Caco-2 (cell line): ENCODE data around the gene LAD1. TPM values are rescaled to one million over a fixed set of nuclear protein-coding genes. Genes with fewer than 3 reads are reported as not detected.

Source experiments
- BruUV-seq: library from RNA; stranded (reverse); fragments of 400-500 nt; replicated peaks from 2 replicates; lab custom pipeline; 2021; lab: Mats Ljungman, UMichigan
- CTCF ChIA-PET: fragments of 300-600 bp; sonication (Branson Sonifier 250); formaldehyde crosslinking; loops from one replicate; lab custom pipeline; 2022; ENCODE audit warnings: antibody characterized with exemption; lab: Charles Lee
- POLR2A ChIA-PET: fragments of 300-600 bp; sonication (Branson Sonifier 250); formaldehyde crosslinking; loops from one replicate; lab custom pipeline; 2022; ENCODE audit warnings: antibody characterized with exemption; lab: Charles Lee
- DNase-seq, 2 experiments: peaks; one replicate each; pipeline versions ENCODE4 v3.0.0 to v3.0.0-alpha.2; 2020 to 2022
- H3K27me3 ChIP-seq: replicated peaks from 2 replicates; pipeline ENCODE4 v1.6.0; 2011; ENCODE audit warnings: low read length; ENCODE audit not compliant: control insufficient read depth, insufficient read depth
- H3K36me3 ChIP-seq: 2 replicates; pipeline ENCODE4 v1.5.1; 2011; ENCODE audit warnings: low read length; ENCODE audit not compliant: control insufficient read depth, insufficient read depth
- H3K4me1 ChIP-seq: fragments of 250-450 bp; sonication (Bioruptor Pico); 2 replicates; pipeline ENCODE4 v1.5.1; 2020; ENCODE audit warnings: mild to moderate bottlenecking
- H3K4me3 ChIP-seq: 2 replicates; pipeline ENCODE4 v1.5.1; 2011; ENCODE audit warnings: low read depth, mild to moderate bottlenecking, control low read depth, low read length
- H3K9me3 ChIP-seq: fragments of 250-450 bp; sonication (Bioruptor Pico); 2 replicates; pipeline ENCODE4 v1.5.1; 2020; ENCODE audit warnings: mild to moderate bottlenecking, moderate library complexity
- H3K27ac Mint-ChIP-seq: one replicate; pipeline ENCODE4 v1.8.0; 2022; ENCODE audit warnings: mixed read lengths; ENCODE audit not compliant: unreplicated experiment
- H3K27me3 Mint-ChIP-seq: one replicate; pipeline ENCODE4 v1.8.0; 2022; ENCODE audit warnings: mixed read lengths; ENCODE audit not compliant: insufficient read depth, unreplicated experiment
- H3K36me3 Mint-ChIP-seq: one replicate; pipeline ENCODE4 v1.8.0; 2022; ENCODE audit warnings: mild to moderate bottlenecking, mixed read lengths; ENCODE audit not compliant: insufficient read depth, unreplicated experiment
- H3K4me1 Mint-ChIP-seq: one replicate; pipeline ENCODE4 v1.8.0; 2022; ENCODE audit warnings: low read depth, mixed read lengths; ENCODE audit not compliant: unreplicated experiment
- H3K4me3 Mint-ChIP-seq: one replicate; pipeline ENCODE4 v1.8.0; 2022; ENCODE audit warnings: mild to moderate bottlenecking, moderate library complexity, mixed read lengths; ENCODE audit not compliant: unreplicated experiment
- H3K9me3 Mint-ChIP-seq: one replicate; pipeline ENCODE4 v1.8.0; 2022; ENCODE audit warnings: mixed read lengths; ENCODE audit not compliant: unreplicated experiment
- intact Hi-C: fragments of 100-400 bp; cut with micrococcal nuclease; formaldehyde crosslinking; loops from one replicate; pipeline ENCODE4 v1.10.0; 2022; ENCODE audit not compliant: unreplicated experiment
- total RNA-seq: library from RNA; stranded (reverse); gene quantifications from 2 replicates; pipeline ENCODE4 v1.2.3, GENCODE V29; 2022
- TF ChIP-seq, protein P1 (sequence below), 2 experiments: fragments of 200-600 bp in 1 of 2; IDR thresholded peaks; 1 replicate in 1 of 2; 2 replicates in 1 of 2; pipeline versions ENCODE4 v1.5.1 to v1.8.0; 2011 to 2022; ENCODE audit warnings: antibody characterized with exemption in 1 of 2, control low read depth in 1 of 2, inconsistent platforms in 1 of 2, low read depth in 1 of 2, low read length in 1 of 2, mild to moderate bottlenecking in 1 of 2, moderate library complexity in 1 of 2; ENCODE audit not compliant: insufficient read depth in 1 of 2, severe bottlenecking in 1 of 2, unreplicated experiment in 1 of 2

The LAD1 gene
- total RNA-seq, 1 experiment from 2014 or later, result 80.5 TPM

DNA sequence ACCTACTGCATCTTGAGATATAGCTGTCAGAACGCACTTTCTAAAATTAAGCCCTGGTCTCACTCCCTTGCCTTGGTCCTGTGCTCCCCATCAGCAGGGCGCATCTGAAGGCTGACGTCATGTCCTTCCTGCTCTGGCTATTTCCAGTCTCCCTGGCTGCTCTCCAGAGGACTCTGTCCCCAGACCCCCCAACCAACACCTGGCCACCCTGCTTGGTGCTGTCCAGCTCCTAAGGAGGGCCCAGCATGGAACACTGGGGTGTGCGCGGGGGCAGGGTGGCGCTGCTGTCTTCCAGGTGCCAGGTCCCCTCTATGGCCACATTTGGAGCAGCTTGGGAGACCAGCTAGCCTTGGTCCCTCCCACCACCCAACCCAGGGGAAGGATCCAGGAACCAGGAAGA, 29.9 kb downstream of the LAD1 start:
- Histone ChIP-seq H3K4me3 (no peak overlapping the region), H3K9me3 (no peaks in the 10 kb centered on the region), H3K36me3 (no peaks in the 10 kb centered on the region), H3K4me1 (peaks cover 2% of the 10 kb centered on the region; the same call in 1 of the 2 replicates), H3K27me3 (no peaks in the 10 kb centered on the region)
- POLR2A ChIA-PET, result no interaction called here
- Mint-ChIP-seq H3K4me3 (no peak overlapping the region), H3K4me1 (peaks cover 9% of the 10 kb centered on the region), H3K27ac (no peak overlapping the region), H3K36me3 (no peaks in the 10 kb centered on the region), H3K27me3 (peaks cover 11% of the 10 kb centered on the region), H3K9me3 (no peaks in the 10 kb centered on the region)
- intact Hi-C loops, result no loop called here
- BruUV-seq, result no TSS peak
- CTCF ChIA-PET, result no interaction called here
- TF ChIP-seq, protein P1, sequence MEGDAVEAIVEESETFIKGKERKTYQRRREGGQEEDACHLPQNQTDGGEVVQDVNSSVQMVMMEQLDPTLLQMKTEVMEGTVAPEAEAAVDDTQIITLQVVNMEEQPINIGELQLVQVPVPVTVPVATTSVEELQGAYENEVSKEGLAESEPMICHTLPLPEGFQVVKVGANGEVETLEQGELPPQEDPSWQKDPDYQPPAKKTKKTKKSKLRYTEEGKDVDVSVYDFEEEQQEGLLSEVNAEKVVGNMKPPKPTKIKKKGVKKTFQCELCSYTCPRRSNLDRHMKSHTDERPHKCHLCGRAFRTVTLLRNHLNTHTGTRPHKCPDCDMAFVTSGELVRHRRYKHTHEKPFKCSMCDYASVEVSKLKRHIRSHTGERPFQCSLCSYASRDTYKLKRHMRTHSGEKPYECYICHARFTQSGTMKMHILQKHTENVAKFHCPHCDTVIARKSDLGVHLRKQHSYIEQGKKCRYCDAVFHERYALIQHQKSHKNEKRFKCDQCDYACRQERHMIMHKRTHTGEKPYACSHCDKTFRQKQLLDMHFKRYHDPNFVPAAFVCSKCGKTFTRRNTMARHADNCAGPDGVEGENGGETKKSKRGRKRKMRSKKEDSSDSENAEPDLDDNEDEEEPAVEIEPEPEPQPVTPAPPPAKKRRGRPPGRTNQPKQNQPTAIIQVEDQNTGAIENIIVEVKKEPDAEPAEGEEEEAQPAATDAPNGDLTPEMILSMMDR (IDR thresholded peaks at IDR 0.05; ENCODE audit: insufficient read depth in 1 of 2, low read depth in 1 of 2, low read length in 1 of 2, severe bottlenecking in 1 of 2, unreplicated experiment in 1 of 2), result no peak
- no peak for DNase-seq

DNA sequence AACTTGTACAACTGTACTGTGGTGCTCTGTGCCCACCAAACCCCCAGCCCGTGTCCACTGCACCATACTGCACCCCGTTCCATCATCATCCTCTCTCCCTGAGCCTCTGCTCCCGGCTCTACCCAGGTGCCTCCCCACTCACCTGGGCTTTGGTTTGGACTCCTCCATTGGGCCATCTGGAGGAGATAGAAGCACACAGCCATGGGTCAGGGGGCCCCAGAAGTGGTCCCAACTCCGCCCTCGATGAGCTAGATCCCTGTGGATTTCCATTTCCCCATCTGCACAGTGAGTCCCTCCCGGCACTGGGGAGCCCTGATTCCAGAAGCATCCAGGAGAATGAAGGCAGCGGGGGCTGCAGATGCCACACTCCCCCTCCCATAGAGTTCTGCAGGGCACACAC, 32.4 kb downstream of the LAD1 start:
- Histone ChIP-seq H3K9me3 (no peaks in the 10 kb centered on the region), H3K4me1 (no peaks in the 10 kb centered on the region), H3K4me3 (no peak overlapping the region), H3K27me3 (no peaks in the 10 kb centered on the region), H3K36me3 (no peaks in the 10 kb centered on the region)
- no peaks in the 10 kb centered on the region for H3K4me1 Mint-ChIP-seq
- H3K9me3 Mint-ChIP-seq, result no peaks in the 10 kb centered on the region
- no peaks in the 10 kb centered on the region for H3K36me3 Mint-ChIP-seq
- TF ChIP-seq, protein P1 (IDR thresholded peaks at IDR 0.05; ENCODE audit: insufficient read depth in 1 of 2, low read depth in 1 of 2, low read length in 1 of 2, severe bottlenecking in 1 of 2, unreplicated experiment in 1 of 2), result no peak
- BruUV-seq, result no TSS peak
- H3K27ac Mint-ChIP-seq, result no peak overlapping the region
- intact Hi-C loops, result no loop called here
- DNase-seq, result no peak
- CTCF ChIA-PET, result no interaction called here
- no peak overlapping the region for H3K4me3 Mint-ChIP-seq
- H3K27me3 Mint-ChIP-seq, result peaks cover 15% of the 10 kb centered on the region
- POLR2A ChIA-PET, result no interaction called here

DNA sequence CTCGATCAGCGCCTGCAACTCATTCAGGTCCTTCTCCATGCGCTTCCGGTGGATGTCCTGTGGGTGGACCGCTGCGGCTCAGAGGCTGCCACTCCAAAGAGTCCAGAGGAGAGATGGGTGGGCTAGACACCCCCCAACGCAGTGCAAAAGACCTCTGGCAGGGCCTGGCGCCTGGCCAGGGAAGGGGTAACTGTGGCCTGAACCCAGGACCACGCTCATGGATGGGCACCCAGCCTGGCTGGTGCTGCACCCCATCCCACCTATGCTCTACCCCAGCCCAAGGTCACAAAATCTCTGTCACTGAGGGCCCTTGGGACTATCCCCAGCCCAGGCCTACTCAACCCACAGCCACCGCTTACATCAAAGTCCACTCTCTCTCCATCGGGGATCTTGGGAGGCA, 33.9 kb downstream of the LAD1 start:
- Mint-ChIP-seq H3K4me1 (no peaks in the 10 kb centered on the region), H3K27ac (no peak overlapping the region), H3K4me3 (no peak overlapping the region), H3K36me3 (no peaks in the 10 kb centered on the region), H3K9me3 (no peaks in the 10 kb centered on the region), H3K27me3 (peaks cover 15% of the 10 kb centered on the region)
- Histone ChIP-seq H3K36me3 (no peaks in the 10 kb centered on the region), H3K27me3 (no peaks in the 10 kb centered on the region), H3K9me3 (no peaks in the 10 kb centered on the region), H3K4me1 (no peaks in the 10 kb centered on the region), H3K4me3 (no peak overlapping the region)
- CTCF ChIA-PET, result interaction anchor here (0.8 kb wide), 1 partner anchor 17 kb away, joined by 3 read pairs; no protein-coding TSS in a partner anchor
- POLR2A ChIA-PET, result no interaction called here
- TF ChIP-seq, protein P1 (IDR thresholded peaks at IDR 0.05; ENCODE audit: insufficient read depth in 1 of 2, low read depth in 1 of 2, low read length in 1 of 2, severe bottlenecking in 1 of 2, unreplicated experiment in 1 of 2), result no peak
- intact Hi-C loops, result no loop called here
- BruUV-seq, result no TSS peak
- no peak for DNase-seq
